ENCODE data around the gene RARG. TPM values are rescaled to one million over a fixed set of nuclear protein-coding genes. Genes with fewer than 3 reads are reported as not detected.

The RARG gene
- total and polyA plus RNA-seq, 2 donors (not counting 3 experiments of a cell fraction or from before 2014, with no cell fraction given), result 9.9 to 19.5 TPM

- Histone ChIP-seq H3K9me1 (replicated peaks; ENCODE audit: control insufficient read depth, extremely low read depth, insufficient read depth, low read length) (no peaks in the 10 kb centered on the region), H3K4me2 (ENCODE audit: insufficient read depth, low read length) (no peak overlapping the region), H2AFZ (ENCODE audit: low read depth, low read length) (no peak overlapping the region), H4K20me1 (replicated peaks; ENCODE audit: control insufficient read depth, extremely low read depth, insufficient read depth, low read length) (no peaks in the 10 kb centered on the region), H3K9me3 (replicated peaks; ENCODE audit: control insufficient read depth, insufficient read depth, low read length) (no peaks in the 10 kb centered on the region), H3K4me1 (ENCODE audit: control insufficient read depth, extremely low read depth, insufficient read depth, low read length) (no peaks in the 10 kb centered on the region), H3K27me3 (ENCODE audit: control insufficient read depth in 2 of 2, insufficient read depth in 2 of 2, low read length in 2 of 2) (no peaks in the 10 kb centered on the region), H3K79me2 (ENCODE audit: control insufficient read depth, insufficient read depth, low read length) (no peaks in the 10 kb centered on the region), H3K36me3 (ENCODE audit: control insufficient read depth in 2 of 2, extremely low read depth in 1 of 2, insufficient read depth in 2 of 2, low read length in 2 of 2) (peaks cover 16 to 18% of the 10 kb centered on the region in 2 experiments), H3K27ac (ENCODE audit: insufficient read depth, low read depth, low read length) (no peak overlapping the region), H3K9ac (replicated peaks; ENCODE audit: extremely low read depth, insufficient read depth, low read length) (no peak overlapping the region), H3K4me3 (replicated peaks in 1 of 3; ENCODE audit: insufficient read depth in 1 of 3, low read depth in 1 of 3, low read length in 3 of 3) (no peak overlapping the region)
- FAIRE-seq (no peak), DNase-seq (ENCODE audit: low read depth, low spot score) (no peak)
- dilution Hi-C loops (cut with MboI; ENCODE audit: extremely low pct_ligation_motif_present, low sequenced_read_pairs), result no loop called here
- BruUV-seq (replicated peaks), result no TSS peak
- no peak for TF ChIP-seq FOS (IDR thresholded peaks at IDR 0.05; ENCODE audit: borderline replicate concordance, insufficient read depth, low read length)
- TF ChIP-seq JUN (IDR thresholded peaks at IDR 0.05; ENCODE audit: borderline replicate concordance, insufficient read depth, insufficient read length, low read depth), result no peak
- TF ChIP-seq CTCF (IDR thresholded peaks at IDR 0.05; ENCODE audit: extremely low read depth in 1 of 2, insufficient read depth in 1 of 2, low read depth in 1 of 2, low read length in 2 of 2), result no peak
- no peak for TF ChIP-seq MYC (IDR thresholded peaks at IDR 0.05; ENCODE audit: low read depth, low read length)
- TF ChIP-seq GATA2 (IDR thresholded peaks at IDR 0.05; ENCODE audit: insufficient read depth, insufficient read length, low read depth, low read length), result no peak
- no peak for TF ChIP-seq POLR2A (IDR thresholded peaks at IDR 0.05; ENCODE audit: low read depth, low read length)
- TF ChIP-seq MAX (IDR thresholded peaks at IDR 0.05; ENCODE audit: insufficient read depth, insufficient read length), result no peak
- TF ChIP-seq EZH2 (IDR thresholded peaks at IDR 0.05; ENCODE audit: borderline replicate concordance, low read depth, low read length, severe bottlenecking), result no peak
- TF ChIP-seq POLR2AphosphoS5 (IDR thresholded peaks at IDR 0.05; ENCODE audit: insufficient read depth, low read depth, low read length), result no peak
- CTCF ChIA-PET, result interaction anchor here (0.8 to 1.6 kb wide), 3 partner anchors 11 to 66 kb away, joined by 3 to 6 read pairs (median 3); partner anchors contain the start of genes ESPL1 and PFDN5
- POLR2A ChIA-PET, result no interaction called here
- intact Hi-C loops (cut with micrococcal nuclease), result no loop called here
Observed at GRCh38 chr12:53279888-53280498, 48.0 kb upstream of the RARG start.
